Left forelimb (tissue), 1 donor: ENCODE data around the gene OXT.
"Not testable (repeated sequence)": the region's sequence is repeated elsewhere in the genome, so short reads cannot be mapped to it uniquely, and the experiment has no call there.

ENCODE experiments used
- DNase-seq: peaks from one replicate; pipeline ENCODE4 v3.0.0-alpha.2; 2018; ENCODE audit warnings: low spot score

Gene OXT

DNA sequence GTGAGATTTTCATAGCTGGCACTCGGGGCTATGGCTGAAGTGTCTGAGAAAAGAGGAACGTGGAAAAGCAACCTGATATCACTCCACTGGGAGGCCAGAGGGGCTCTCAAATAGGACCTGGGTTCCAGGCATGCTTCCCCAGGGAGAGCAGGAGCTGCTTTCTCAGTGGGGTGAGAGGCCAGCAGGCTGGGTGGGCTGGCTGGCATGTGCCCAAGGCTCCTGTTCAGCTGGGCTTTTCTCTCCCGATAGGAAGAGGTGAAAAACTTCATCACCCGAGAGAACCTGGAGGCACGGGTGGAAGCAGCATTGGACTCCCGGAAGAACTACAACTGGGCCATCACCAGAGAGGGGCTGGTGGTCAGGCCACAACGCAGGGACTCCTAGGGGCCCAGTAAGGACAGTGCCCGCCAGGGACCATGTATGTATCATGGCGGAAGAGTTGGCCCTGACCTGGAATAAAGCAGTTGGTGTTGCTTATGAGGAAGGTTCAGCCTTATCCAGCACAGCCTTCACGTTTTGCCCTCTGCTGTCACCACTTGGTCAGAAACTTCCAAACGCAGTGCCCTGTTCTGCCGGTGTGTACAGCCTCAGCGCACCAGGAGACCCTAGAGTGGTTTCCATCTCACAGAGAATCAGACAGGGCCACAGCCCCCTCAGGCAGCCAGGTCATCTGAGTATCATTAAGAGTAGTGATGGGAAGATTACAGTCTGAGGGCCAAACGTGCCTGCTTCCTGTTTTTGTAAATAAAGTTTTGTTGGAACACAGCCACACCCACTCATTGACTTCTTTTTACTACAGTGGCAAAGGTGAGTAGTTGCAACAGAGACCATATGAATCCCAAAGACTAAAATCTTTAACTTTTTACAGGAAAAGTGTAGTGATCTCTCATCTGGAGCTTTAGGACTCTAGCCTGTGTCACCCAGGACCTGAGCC is 23.7 kb upstream of the OXT start:
- no peak for DNase-seq

DNA sequence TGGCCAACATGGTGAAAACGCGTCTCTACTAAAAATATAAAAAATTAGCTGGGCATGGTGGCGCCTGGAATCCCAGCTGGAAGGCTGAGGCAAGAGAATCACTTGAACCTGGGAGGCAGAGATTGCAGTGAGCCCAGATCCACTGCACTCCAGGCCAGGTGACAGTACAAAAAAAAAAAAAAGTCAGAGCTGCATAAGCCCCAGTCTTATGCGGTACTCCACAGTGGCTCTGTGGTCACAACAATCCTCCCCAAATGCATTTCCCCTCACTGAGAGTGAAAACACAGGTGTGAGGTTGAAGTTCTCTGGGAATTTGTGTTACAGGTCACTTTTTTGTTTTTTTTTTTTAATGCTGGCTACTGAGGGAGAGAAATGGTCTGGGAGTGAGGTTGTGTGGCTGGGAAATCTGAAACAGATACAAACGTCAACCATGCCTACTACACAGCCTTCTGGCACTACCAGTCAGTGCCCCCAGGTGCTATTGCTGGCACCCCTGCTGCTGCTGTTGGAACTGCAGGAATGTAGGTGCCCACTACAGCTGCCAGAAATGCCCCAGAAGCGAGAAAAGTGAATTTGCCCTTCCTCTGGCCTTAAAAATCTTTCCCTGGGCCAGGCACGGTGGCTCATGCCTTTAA is 19.9 kb upstream of the OXT start:
- DNase-seq: no peak

DNA sequence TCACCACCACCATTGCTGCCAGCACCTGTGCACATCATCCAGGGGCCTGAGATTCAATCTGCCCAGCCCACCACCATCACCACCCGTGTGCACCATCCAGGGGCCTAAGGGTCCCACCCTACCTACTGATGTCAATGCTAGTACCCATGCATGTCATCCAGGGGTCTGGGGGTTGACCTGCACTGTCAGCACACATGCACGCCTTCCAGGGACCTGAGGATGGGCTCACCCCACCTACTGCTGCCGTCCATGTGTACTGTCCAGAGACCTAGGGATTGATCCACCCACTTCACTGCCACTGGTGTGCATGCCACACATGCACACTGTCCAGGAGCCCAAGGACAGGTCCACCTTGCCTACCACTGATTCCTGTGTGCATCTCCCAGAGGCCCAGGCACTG is 11.9 kb upstream of the OXT start:
- no peak for DNase-seq

DNA sequence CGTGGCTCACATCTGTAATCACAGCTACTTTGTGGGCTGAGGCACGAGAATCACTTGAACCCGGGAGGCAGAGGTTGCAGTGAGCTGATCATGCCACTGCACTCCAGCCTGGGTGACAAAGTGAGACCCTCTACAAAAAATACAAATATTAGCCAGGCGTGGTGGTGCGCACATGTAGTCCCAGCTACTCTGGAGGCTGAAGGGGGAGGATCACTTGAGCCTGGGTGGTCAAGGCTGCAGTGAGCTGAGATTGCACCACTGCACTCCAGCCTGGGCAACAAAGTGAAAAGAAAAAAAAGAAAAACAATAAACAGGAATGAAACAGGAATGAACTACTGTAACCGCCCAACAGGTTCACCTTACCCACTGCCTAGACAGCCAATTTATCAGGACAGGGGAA is 7.3 kb upstream of the OXT start:
- not testable (repeated sequence) for DNase-seq

DNA sequence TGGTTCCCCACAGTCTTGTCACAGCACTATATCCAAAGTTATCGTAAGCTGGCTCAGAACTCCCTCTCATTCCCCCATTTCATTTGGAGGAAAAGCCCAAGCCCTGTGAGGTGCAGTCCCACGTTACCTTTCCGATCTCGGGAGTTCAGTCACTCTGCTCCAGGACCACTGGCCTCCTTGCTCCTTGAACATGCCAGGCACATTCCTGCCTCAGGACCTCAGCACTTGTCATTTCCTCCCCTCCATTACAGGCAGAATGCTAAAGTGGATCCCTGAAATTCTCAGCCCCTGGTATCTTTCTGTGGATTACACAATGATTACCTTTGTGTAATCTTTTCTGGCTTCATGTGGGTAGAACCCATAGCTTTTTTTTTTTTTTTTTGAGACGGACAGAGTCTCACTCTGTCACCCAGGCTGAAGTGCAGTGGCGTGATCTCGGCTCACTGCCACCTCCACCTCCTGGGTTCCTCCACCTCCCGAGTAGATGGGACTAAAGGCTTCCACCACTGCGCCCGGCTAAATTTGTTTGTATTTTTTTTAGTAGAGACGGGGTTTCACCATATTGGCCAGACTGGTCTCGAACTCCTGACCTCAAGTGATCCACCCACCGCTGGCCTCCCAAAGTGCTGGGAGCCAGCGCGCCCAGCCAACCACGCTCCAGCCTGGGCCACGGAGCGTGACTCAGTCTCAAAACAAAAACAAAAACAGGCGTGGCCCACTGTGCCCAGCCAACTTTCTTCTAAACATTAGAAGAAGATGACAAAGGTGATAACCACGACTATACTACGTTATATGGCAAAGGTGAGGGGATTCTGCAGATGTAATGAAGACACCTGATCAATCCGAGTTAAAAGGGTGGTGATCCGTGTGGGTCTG is 4.0 kb upstream of the OXT start:
- DNase-seq: no peak

DNA sequence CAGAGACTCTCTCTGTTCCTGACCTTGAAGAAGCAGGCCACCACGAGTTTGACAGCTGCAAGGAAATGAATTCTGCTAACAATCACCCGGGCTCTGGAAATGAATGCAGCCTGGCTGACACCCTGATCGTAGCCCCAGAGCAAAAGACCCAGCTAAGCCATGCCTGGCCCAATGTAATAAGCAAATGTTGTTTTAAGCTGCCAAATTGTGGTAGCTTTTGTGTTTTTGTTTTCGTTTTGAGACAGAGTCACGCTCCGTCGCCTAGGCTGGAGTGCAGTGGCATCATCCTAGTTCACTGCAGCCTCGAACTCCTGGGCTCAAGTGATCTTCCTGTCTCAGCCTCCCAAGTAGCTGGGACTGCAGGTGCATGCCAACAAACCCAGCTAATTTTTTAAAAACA is 3.3 kb upstream of the OXT start:
- DNase-seq: no peak

DNA sequence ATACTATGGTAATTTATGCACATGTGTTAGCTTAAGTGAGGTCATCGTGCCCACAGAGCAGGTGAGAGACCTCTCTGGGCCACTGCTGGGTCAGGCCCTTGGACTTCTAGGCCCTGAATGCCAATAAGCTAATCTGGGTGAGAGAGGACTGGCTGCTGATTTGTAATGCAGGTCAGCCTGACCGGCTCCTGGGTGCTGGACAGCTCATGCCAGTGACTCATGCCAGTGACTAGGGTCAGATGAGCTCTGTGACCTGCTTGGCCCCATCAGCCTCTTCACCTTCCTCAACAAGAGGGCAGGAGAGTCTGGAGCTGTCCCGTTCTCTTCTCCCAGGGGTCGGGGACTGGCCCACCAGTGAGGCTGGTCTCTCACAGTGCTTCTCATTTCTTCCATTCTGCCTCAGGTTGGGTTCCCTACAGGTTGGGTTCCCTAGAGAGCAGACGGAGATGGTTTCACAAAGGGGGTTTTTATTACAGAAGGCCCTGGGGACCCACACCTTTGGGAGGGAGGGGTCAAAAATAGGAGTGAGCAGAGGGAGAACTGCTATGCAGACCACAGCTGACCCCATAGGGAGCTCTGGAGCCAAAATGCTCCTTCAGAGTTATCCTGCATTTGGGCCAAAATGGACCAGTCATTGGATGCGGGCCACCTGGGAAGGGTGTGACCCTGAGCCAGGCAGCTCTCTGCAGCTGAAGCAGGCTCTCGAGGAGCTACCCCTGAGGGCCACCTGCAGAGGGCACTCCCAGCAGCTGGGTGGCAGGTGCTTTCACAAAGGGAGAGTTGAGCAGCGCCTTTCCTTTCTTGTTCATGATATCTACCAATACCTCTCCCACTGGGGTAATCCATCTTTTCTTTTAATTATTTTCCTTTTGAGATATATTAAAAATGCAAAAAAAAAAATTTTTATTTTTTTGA is 2.2 kb upstream of the OXT start:
- no peak for DNase-seq

DNA sequence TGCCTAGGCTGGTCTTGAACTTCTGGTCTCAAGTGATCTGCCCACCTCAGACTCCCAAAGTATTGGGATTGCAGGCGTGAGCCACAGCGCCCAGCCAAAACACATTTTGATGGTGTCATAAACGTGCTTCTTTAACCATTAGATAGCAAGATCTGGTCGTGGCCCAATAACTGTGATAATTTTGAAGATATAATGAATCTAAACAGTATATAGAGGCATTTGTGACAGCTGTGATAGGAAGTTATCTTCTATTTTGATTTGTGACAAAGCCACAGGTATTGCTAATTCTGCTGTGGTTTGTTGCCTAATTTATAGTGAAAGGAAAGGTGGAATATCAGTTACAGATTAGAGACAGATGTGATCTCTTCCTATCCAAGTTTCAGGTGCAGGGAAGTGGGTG is 695 bp upstream of the OXT start:
- no peak for DNase-seq

DNA sequence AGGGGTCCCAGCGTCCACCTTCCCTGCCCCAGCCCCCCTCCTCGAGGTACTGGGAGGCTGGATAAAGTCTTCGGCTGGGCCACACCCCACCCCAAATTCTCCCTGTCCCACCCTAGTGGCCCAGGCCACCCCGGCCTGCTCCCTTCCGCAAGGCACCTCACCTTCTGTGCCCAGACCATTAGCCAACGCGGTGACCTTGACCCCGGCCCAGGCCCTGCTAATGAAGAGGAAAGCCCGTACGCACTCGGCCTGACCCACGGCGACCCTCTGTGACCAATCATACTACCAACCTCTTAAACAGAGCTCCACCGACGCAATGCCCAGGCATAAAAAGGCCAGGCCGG is 182 bp upstream of the OXT start:
- DNase-seq: no peak

DNA sequence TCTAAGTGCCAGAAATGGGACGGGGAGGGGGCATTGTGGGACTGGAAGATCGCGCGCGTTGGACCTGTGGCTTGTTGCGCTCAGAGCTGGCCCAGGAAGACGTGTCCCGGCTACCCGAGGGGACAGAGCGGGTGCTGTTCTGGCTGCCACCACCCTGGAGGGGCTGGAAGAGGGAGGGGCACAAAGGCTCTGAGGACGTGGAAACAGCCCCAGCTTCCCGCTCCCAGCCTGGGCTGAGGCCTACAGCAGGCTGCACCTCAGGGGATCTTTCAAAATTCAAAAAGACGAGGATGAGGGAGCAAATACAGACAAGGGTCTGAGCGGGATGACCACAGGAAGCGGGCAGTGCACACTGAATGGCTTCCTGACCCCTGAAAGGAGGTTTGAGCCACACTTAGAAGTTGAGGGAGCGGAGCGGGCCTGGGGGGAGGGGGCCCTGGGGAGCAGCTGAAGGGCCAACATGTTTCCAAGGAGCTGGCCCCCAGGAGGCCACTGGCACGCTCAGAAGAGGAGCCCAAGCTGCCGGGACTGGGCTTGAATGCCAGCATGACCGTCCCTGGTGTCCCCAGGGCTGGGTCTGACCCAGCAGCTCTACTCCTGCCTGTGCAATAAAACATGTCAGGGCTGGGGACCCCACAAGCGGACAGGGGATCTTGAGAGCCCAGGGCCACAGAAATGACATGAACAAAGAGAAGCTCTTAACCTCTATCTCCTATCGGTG is 1.3 kb downstream of the OXT start:
- no peak for DNase-seq

DNA sequence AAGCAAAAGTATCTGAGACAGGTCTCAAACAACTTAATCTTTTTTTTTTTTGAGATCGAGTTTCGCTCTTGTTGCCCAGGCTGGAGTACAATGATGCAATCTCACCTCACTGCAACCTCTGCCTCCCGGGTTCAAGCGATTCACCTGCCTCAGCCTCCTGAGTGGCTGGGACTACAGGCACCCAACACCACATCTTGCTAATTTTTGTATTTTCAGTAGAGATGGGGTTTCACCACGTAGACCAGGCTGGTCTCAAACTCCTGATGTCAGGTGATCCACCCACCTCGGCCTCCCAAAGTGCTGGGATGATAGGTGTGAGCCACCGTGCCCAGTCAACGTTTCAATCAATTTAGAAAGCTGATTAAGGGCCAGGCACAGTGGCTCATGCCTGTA is 1.8 kb downstream of the OXT start:
- DNase-seq: not testable (repeated sequence)

DNA sequence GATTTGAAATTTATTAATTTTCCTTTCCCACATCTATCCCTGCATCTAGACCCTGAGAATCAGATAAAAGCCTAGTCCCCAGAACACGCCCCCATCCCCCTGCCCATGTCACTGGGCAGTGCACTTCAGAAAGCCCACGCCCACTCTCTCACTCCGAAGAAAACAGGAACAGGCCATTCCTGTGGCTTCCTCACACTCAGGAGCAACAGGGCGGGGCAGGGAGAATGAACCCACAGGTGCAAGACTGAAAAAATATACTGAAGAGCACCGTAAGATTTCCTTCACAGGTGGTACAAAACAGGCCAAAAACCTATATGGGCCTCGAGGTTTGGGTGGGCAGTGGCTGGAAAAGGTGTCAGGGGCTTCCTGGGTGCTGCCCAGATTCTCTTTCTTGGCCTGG is 3.4 kb downstream of the OXT start:
- no peak for DNase-seq

DNA sequence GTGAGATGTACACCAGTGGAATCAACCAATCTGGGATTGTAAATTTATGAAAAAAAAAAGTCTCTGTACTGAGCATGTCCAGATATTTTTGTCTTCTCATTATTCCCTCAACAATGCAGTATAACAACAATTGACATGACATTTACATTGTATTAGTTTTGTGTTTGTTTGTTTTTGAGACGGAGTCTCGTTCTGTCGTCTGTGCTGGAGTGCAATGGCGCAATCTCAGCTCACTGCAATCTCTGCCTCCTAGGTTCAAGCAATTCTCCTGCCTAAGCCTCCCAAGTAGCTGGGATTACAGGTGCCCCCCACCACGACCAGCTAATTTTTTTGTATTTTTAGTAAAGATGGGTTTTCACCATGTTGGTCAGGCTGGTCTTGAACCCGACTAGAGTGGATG is 3.9 kb downstream of the OXT start:
- DNase-seq: not testable (repeated sequence)

DNA sequence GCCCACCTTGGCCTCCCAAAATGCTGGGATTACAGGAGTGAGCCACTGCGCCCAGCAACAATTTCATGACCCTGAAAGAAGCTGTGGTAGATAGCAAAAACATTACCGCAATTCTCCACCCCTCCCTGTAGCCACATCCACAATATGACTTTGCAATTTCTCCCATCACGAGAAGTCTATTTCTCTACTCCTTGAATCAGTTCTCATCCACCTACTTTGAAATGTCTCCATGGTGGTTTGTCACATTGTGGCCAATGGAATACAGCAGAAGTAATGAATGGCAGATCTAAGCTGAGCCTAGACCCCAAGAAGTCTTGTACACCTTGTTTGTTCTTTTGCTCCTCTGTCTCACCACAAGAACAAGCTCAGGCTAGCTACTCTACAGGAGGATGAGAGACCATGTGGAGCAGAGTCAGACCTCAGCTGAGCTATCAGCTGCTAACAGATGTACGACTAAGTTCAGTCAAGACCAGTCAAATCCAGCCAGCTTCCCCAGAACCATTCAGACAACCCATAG is 6.3 kb downstream of the OXT start:
- DNase-seq: no peak

DNA sequence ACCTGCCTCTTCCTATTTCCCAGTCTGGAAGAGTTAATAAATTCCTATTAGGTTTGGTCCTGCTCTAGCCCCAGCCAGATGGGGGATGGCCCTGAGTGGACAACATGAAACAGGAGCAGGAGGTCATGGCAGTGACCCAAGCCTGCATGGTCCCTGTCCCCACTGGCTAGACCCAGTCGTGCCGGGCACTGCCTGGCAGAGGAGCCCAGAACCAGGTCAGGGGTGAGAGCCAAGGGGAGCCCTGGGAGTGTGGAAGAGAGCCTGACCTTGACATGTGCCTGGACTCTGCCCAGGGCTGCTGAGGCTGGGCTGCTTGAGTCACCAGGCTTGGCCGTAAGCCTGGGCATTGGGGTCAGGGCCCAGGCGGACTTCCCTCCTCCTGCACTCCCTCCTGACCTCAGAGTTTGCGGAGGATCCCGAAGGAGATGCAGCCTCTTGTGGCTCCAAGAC is 9.5 kb downstream of the OXT start:
- DNase-seq: no peak

DNA sequence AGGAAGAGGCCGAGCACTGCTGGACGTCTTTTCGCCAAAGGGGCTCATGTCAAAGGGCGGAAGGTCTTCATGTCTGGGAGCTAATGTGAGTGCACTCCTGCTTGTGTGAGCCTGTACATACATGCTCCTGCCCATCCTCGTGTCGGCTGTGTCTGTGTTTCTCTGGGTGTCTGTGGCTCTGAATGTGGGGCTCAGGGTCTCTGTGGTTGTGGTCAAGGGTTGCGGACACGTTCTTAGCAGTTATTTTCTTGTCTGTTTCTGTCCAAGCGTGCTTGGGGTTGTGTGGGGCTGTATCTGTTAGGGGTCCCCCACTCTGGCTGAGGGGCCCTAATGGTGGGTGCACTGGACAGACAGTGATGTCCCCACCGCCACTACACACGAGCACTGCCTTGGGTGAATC is 10.2 kb downstream of the OXT start:
- DNase-seq: no peak

DNA sequence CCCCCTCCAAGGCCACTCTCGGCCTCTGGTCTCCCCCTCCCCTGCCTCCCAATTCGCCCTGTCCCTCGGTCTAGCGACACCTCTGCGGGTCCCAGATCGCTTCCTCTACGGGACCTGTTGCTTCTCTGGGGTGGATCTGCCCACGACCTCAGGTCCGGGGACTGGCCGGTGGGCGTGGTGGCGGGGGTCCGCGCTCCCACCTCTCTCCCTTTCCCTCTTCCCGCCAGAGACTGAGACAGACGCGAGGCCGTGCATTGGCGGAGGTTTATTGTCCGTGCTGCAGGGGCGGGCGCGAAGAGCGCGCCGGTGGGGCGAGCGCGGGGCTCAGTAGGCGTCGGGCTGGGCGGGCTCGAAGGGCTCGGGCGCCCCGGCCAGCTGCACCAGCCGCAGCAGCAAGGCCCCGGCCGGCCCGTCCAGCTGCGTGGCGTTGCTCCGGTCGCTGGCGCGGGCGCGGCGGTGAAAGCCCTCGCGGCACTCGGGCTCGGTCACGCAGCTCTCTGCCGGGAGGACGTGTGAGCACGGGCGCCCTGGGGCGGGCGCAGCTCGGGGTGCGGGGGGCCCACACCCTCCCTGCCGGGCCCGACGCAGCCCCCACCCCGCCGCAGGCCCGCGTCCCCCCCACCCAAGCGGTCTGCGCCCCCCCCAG is 11.0 kb downstream of the OXT start:
- DNase-seq: no peak

DNA sequence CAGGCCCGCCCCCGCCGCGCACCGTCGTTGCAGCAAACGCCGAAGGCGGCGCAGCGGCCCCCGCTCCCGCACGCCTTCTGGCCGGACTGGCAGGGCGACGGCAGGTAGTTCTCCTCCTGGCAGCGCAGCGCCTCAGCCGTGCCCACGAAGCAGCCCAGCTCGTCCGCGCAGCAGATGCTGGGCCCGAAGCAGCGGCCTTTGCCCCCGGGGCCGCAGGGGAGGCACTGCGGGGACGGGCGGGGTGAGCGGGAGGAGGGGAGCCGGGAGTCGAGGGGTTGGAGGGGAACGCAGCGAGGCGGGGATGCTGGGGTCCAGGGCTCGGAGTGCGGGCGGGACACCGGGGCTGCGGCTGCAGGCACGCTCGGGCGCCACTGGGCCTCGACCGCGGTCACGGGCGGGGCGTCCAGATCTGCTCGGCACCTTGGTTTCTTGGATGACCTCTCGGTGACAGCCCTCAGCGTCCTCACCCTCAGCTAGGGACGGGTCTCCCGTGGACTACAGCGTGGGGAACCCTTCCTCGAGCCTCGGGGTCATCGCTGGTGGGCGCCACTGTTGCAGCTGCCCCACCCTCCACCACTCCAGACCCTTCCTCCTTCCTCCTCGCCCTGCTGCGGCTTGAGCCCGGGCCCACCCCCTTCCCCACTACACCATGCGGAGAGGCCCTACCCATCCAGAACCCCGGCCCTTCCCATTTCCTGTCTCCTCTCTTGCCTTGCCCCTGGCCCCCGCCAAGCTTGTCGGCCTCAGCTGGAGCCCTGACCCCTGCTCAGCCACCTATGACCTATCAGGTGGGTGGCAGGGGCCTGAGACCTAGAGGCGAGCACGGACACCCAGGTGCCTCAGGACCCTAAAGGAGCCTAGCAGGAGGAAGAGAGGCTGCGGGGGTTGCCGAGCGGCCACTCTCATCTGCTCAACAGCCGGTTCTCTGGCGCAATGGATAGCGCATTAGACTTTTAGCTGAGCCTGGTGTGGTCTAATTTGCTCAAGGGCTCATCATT is 11.8 kb downstream of the OXT start:
- no peak for DNase-seq
